Neural progenitor cell (in vitro differentiated cells): ENCODE data around the gene ABHD15. TPM values are rescaled to one million over a fixed set of nuclear protein-coding genes. Genes with fewer than 3 reads are reported as not detected.

Experiments used
- DNase-seq: peaks from one replicate; pipeline ENCODE4 v3.0.0-alpha.2; 2016; ENCODE audit warnings: low spot score
- H2AFZ ChIP-seq: fragments of 200-600 bp; sonication (generic); replicated peaks from 2 replicates; pipeline ENCODE4 v1.6.1; 2016; ENCODE audit warnings: antibody characterized with exemption
- H3F3A ChIP-seq: fragments of 200-600 bp; sonication (generic); 2 replicates; pipeline ENCODE4 v1.6.1; 2016; ENCODE audit warnings: antibody characterized with exemption, low read depth
- H3K27ac ChIP-seq: fragments of 200-600 bp; sonication (generic); 2 replicates; pipeline ENCODE4 v1.5.1; 2016; ENCODE audit warnings: mild to moderate bottlenecking
- H3K27me3 ChIP-seq: fragments of 200-600 bp; sonication (generic); 2 replicates; pipeline ENCODE4 v1.6.1; 2016; ENCODE audit warnings: mild to moderate bottlenecking, moderate library complexity
- H3K36me3 ChIP-seq: fragments of 200-600 bp; sonication (generic); 2 replicates; pipeline ENCODE4 v1.5.1; 2016
- H3K4me1 ChIP-seq: fragments of 200-600 bp; sonication (generic); 2 replicates; pipeline ENCODE4 v1.6.1; 2016; ENCODE audit warnings: mixed run types
- H3K4me2 ChIP-seq: fragments of 200-600 bp; sonication (generic); 2 replicates; pipeline ENCODE4 v1.6.1; 2016
- H3K4me3 ChIP-seq: fragments of 200-600 bp; sonication (generic); 2 replicates; pipeline ENCODE4 v1.5.1; 2016
- H3K79me2 ChIP-seq: fragments of 200-600 bp; sonication (generic); 2 replicates; pipeline ENCODE4 v1.6.1; 2016; ENCODE audit warnings: low read depth
- H3K9ac ChIP-seq: fragments of 200-600 bp; sonication (generic); 2 replicates; pipeline ENCODE4 v1.6.1; 2016
- H3K9me3 ChIP-seq: fragments of 200-600 bp; sonication (generic); 2 replicates; pipeline ENCODE4 v1.5.1; 2016; ENCODE audit warnings: low read depth
- H4K20me1 ChIP-seq: fragments of 200-600 bp; sonication (generic); 2 replicates; pipeline ENCODE4 v1.6.1; 2016; ENCODE audit warnings: low read depth
- H3K27ac Mint-ChIP-seq: 3 replicates; pipeline ENCODE4 v1.8.0; 2021; ENCODE audit warnings: mixed read lengths
- H3K27me3 Mint-ChIP-seq: 2 replicates; pipeline ENCODE4 v1.8.0; 2022; ENCODE audit warnings: low read depth, mild to moderate bottlenecking, inconsistent platforms, moderate library complexity, mixed read lengths; ENCODE audit not compliant: insufficient read depth
- H3K36me3 Mint-ChIP-seq: 3 replicates; pipeline ENCODE4 v1.8.0; 2021; ENCODE audit warnings: mixed read lengths
- H3K4me1 Mint-ChIP-seq: 3 replicates; pipeline ENCODE4 v1.8.0; 2021; ENCODE audit warnings: mixed read lengths
- H3K4me3 Mint-ChIP-seq: 3 replicates; pipeline ENCODE4 v1.8.0; 2021; ENCODE audit warnings: mild to moderate bottlenecking, moderate library complexity, mixed read lengths
- H3K9me3 Mint-ChIP-seq: 3 replicates; pipeline ENCODE4 v1.8.0; 2020; ENCODE audit warnings: mixed read lengths
- CTCF ChIP-seq: fragments of 200-600 bp; sonication (generic); IDR thresholded peaks from 2 replicates; pipeline ENCODE4 v1.5.1; 2017; ENCODE audit warnings: antibody characterized with exemption, mild to moderate bottlenecking
- EZH2 ChIP-seq: fragments of 200-600 bp; sonication (generic); IDR thresholded peaks from 2 replicates; pipeline ENCODE4 v1.6.1; 2017; ENCODE audit warnings: antibody characterized with exemption, mild to moderate bottlenecking, moderate library complexity
- EZH2phosphoT487 ChIP-seq: fragments of 200-600 bp; sonication (generic); IDR thresholded peaks from 2 replicates; pipeline ENCODE4 v1.6.1; 2017; ENCODE audit warnings: antibody characterized with exemption
- total RNA-seq: library from RNA; depleted of rRNA; stranded (reverse); fragments of >200 nt; gene quantifications from 2 replicates; pipeline ENCODE4 v1.2.3, GENCODE V29; 2015; ENCODE audit warnings: low replicate concordance

Gene ABHD15
- total RNA-seq, 1 donor from 2014 or later, result 2.5 TPM

GRCh38 chr17:29571486-29571882, 4.6 kb upstream of the ABHD15 start:
- H3K4me1 ChIP-seq, result peaks cover 17% of the 10 kb centered on the region
- Mint-ChIP-seq H3K4me3 (peak overlapping the region; percentile 24), H3K27me3 (peaks cover 13% of the 10 kb centered on the region), H3K27ac (no peak overlapping the region), H3K9me3 (no peaks in the 10 kb centered on the region), H3K36me3 (peaks cover 6% of the 10 kb centered on the region), H3K4me1 (peaks cover 26% of the 10 kb centered on the region)
- peaks cover 15% of the 10 kb centered on the region for H3K27me3 ChIP-seq
- no peaks in the 10 kb centered on the region for H3K9me3 ChIP-seq
- DNase-seq, result no peak
- H4K20me1 ChIP-seq, result peaks cover 55% of the 10 kb centered on the region
- H3K27ac ChIP-seq, result no peak overlapping the region
- H3F3A ChIP-seq, result peaks cover 27% of the 10 kb centered on the region
- no peak overlapping the region for H2AFZ ChIP-seq
- H3K9ac ChIP-seq, result no peak overlapping the region
- H3K79me2 ChIP-seq, result peaks cover 7% of the 10 kb centered on the region
- no peaks in the 10 kb centered on the region for H3K36me3 ChIP-seq
- H3K4me2 ChIP-seq, result no peak overlapping the region
- H3K4me3 ChIP-seq, result no peak overlapping the region
- TF ChIP-seq EZH2phosphoT487 (no peak), EZH2 (no peak), CTCF (no peak)

- H3K4me1 ChIP-seq, result peaks cover 22% of the 10 kb centered on the region
- DNase-seq, result no peak
Observed at GRCh38 chr17:29570521-29570920, 3.7 kb upstream of the ABHD15 start.

GRCh38 chr17:29569245-29569950, 2.6 kb upstream of the ABHD15 start:
- DNase-seq, result peak; percentile 15
- Histone ChIP-seq H3K27me3 (peaks cover 36% of the 10 kb centered on the region), H3K79me2 (peaks cover 7% of the 10 kb centered on the region), H4K20me1 (peaks cover 51% of the 10 kb centered on the region), H3K4me3 (peak overlapping the region; percentile 71), H3K4me2 (peak overlapping the region; percentile 96), H3K9me3 (no peaks in the 10 kb centered on the region), H3K36me3 (no peaks in the 10 kb centered on the region), H3K4me1 (peaks cover 24% of the 10 kb centered on the region), H3K27ac (no peak overlapping the region), H3F3A (peaks cover 41% of the 10 kb centered on the region), H3K9ac (no peak overlapping the region), H2AFZ (no peak overlapping the region)
- Mint-ChIP-seq H3K4me1 (peaks cover 31% of the 10 kb centered on the region), H3K36me3 (peaks cover 4% of the 10 kb centered on the region), H3K27me3 (peaks cover 25% of the 10 kb centered on the region), H3K27ac (no peak overlapping the region), H3K4me3 (peak overlapping the region; percentile 95), H3K9me3 (no peaks in the 10 kb centered on the region)
- TF ChIP-seq EZH2 (no peak), CTCF (no peak), EZH2phosphoT487 (no peak)

More at GRCh38 chr17:29570521-29570920, 3.7 kb upstream of the ABHD15 start:
- H3K79me2 ChIP-seq, result peaks cover 7% of the 10 kb centered on the region
- H2AFZ ChIP-seq, result no peak overlapping the region
- no peak overlapping the region for H3K4me2 ChIP-seq
- no peak overlapping the region for H3K9ac ChIP-seq
- Mint-ChIP-seq H3K36me3 (peaks cover 6% of the 10 kb centered on the region), H3K27ac (no peak overlapping the region), H3K27me3 (peaks cover 21% of the 10 kb centered on the region), H3K4me3 (peak overlapping the region; percentile 78), H3K4me1 (peaks cover 30% of the 10 kb centered on the region), H3K9me3 (no peaks in the 10 kb centered on the region)
- H3K27me3 ChIP-seq, result peaks cover 25% of the 10 kb centered on the region
- H3K4me3 ChIP-seq, result no peak overlapping the region
- no peaks in the 10 kb centered on the region for H3K9me3 ChIP-seq
- TF ChIP-seq EZH2phosphoT487 (no peak), CTCF (no peak), EZH2 (no peak)
- H3K27ac ChIP-seq, result no peak overlapping the region
- no peaks in the 10 kb centered on the region for H3K36me3 ChIP-seq
- peaks cover 37% of the 10 kb centered on the region for H3F3A ChIP-seq
- H4K20me1 ChIP-seq, result peaks cover 53% of the 10 kb centered on the region
